IMR-90 (cell line): ENCODE measurements around the gene MMP25. TPM values are rescaled to one million over a fixed set of nuclear protein-coding genes. Genes with fewer than 3 reads are reported as not detected.

Source experiments
- ATAC-seq: fragments of 200-7000 bp; cut with Tn5 transposase; 2 replicates; pipeline ENCODE4 v1.9.1; 2020; ENCODE audit warnings: low read depth, mild to moderate bottlenecking, moderate library complexity
- BruUV-seq: library from RNA; stranded (reverse); fragments of 400-500 nt; replicated peaks from 2 replicates; lab custom pipeline; 2021; lab: Mats Ljungman, UMichigan
- CTCF ChIA-PET: fragments of 300-600 bp; formaldehyde crosslinking; extraction: SDS; loops from one replicate; lab custom pipeline; 2021; ENCODE audit warnings: antibody characterized with exemption; lab: Yijun Ruan, JAX
- POLR2A ChIA-PET: fragments of 300-600 bp; sonication (Branson Sonifier 250); formaldehyde crosslinking; loops from one replicate; lab custom pipeline; 2022; ENCODE audit warnings: antibody characterized with exemption; ENCODE audit not compliant: unreplicated experiment; lab: Charles Lee
- DNase-seq: peaks from one replicate; pipeline ENCODE4 v3.0.0; 2013
- H2AFZ ChIP-seq: replicated peaks from 2 replicates; pipeline ENCODE3; 2013; ENCODE audit warnings: low read length, mild to moderate bottlenecking; ENCODE audit not compliant: poor library complexity
- H2AK5ac ChIP-seq: 2 replicates; pipeline ENCODE4 v1.6.1; 2013; ENCODE audit warnings: low read depth, low read length, inconsistent platforms
- H2AK9ac ChIP-seq: replicated peaks from 2 replicates; pipeline ENCODE3; 2013; ENCODE audit warnings: mild to moderate bottlenecking, low read depth, low read length, moderate library complexity; ENCODE audit not compliant: poor library complexity
- H2BK120ac ChIP-seq: 2 replicates; pipeline ENCODE4 v1.6.1; 2013; ENCODE audit warnings: low read depth, low read length, inconsistent platforms
- H2BK15ac ChIP-seq: 3 replicates; pipeline ENCODE4 v1.6.1; 2013; ENCODE audit warnings: low read depth, low read length, inconsistent platforms
- H2BK20ac ChIP-seq: 2 replicates; pipeline ENCODE4 v1.6.1; 2013; ENCODE audit warnings: low read depth, mild to moderate bottlenecking, inconsistent platforms, low read length, moderate library complexity
- H2BK5ac ChIP-seq: 2 replicates; pipeline ENCODE4 v1.6.1; 2013; ENCODE audit warnings: mild to moderate bottlenecking, low read depth, low read length, inconsistent platforms; ENCODE audit not compliant: poor library complexity, severe bottlenecking
- H3K14ac ChIP-seq: replicated peaks from 2 replicates; pipeline ENCODE4 v1.6.1; 2013; ENCODE audit warnings: low read depth, low read length, inconsistent platforms
- H3K18ac ChIP-seq: 2 replicates; pipeline ENCODE4 v1.6.1; 2013; ENCODE audit warnings: low read depth, low read length, control low read depth
- H3K23ac ChIP-seq: 2 replicates; pipeline ENCODE4 v1.6.1; 2013; ENCODE audit warnings: low read depth, low read length, inconsistent platforms
- H3K27ac ChIP-seq: 2 replicates; pipeline ENCODE4 v1.5.1; 2013; ENCODE audit warnings: mild to moderate bottlenecking, control low read depth, low read length; ENCODE audit not compliant: insufficient read depth
- H3K27me3 ChIP-seq: 2 replicates; pipeline ENCODE4 v1.6.1; 2013; ENCODE audit warnings: low read length; ENCODE audit not compliant: control insufficient read depth, insufficient read depth
- H3K36me3 ChIP-seq: 2 replicates; pipeline ENCODE4 v1.6.1; 2013; ENCODE audit warnings: low read length, mixed read lengths; ENCODE audit not compliant: control insufficient read depth, insufficient read depth
- H3K4ac ChIP-seq: 2 replicates; pipeline ENCODE4 v1.6.1; 2013; ENCODE audit warnings: low read depth, low read length, inconsistent platforms
- H3K4me1 ChIP-seq: 2 replicates; pipeline ENCODE4 v1.6.1; 2013; ENCODE audit warnings: low read length, mixed read lengths; ENCODE audit not compliant: control insufficient read depth, insufficient read depth
- H3K4me2 ChIP-seq: 2 replicates; pipeline ENCODE4 v1.6.1; 2013; ENCODE audit warnings: low read depth, mild to moderate bottlenecking, control low read depth, low read length, moderate library complexity
- H3K4me3 ChIP-seq: 2 replicates; pipeline ENCODE4 v1.5.1; 2013; ENCODE audit warnings: low read depth, mild to moderate bottlenecking, control low read depth, low read length, moderate library complexity; ENCODE audit not compliant: insufficient read depth
- H3K56ac ChIP-seq: 2 replicates; pipeline ENCODE4 v1.6.1; 2013; ENCODE audit warnings: low read length, inconsistent platforms; ENCODE audit not compliant: insufficient read depth; ENCODE audit errors: extremely low read depth
- H3K79me1 ChIP-seq, 2 experiments: 2 replicates each; pipeline ENCODE4 v1.6.1; 2013; ENCODE audit warnings: low read length in 2 of 2, inconsistent platforms in 1 of 2, low read depth in 1 of 2
- H3K9ac ChIP-seq: 2 replicates; pipeline ENCODE4 v1.6.1; 2013; ENCODE audit warnings: low read depth, low read length, control low read depth
- H3K9me1 ChIP-seq: 2 replicates; pipeline ENCODE4 v1.6.1; 2013; ENCODE audit warnings: low read length, inconsistent platforms; ENCODE audit not compliant: insufficient read depth
- H3K9me3 ChIP-seq: 2 replicates; pipeline ENCODE4 v1.6.1; 2013; ENCODE audit warnings: low read length; ENCODE audit not compliant: control insufficient read depth, insufficient read depth
- H4K20me1 ChIP-seq: 2 replicates; pipeline ENCODE4 v1.6.1; 2013; ENCODE audit warnings: low read length, inconsistent platforms; ENCODE audit not compliant: insufficient read depth
- H4K5ac ChIP-seq: 2 replicates; pipeline ENCODE4 v1.6.1; 2013; ENCODE audit warnings: mild to moderate bottlenecking, low read depth, low read length, control low read depth
- H4K8ac ChIP-seq, 2 experiments: 2 replicates each; pipeline ENCODE4 v1.6.1; 2013; ENCODE audit warnings: low read depth in 2 of 2, low read length in 2 of 2, control low read depth in 1 of 2, inconsistent platforms in 1 of 2
- H4K91ac ChIP-seq: 2 replicates; pipeline ENCODE4 v1.6.1; 2013; ENCODE audit warnings: low read depth, low read length, inconsistent platforms; ENCODE audit not compliant: insufficient read depth
- CHD1 ChIP-seq: IDR thresholded peaks from 2 replicates; pipeline ENCODE4 v1.6.1; 2012; ENCODE audit warnings: low read depth, low read length, improper control_type of control experiment
- MAFK ChIP-seq: IDR thresholded peaks from 2 replicates; pipeline ENCODE4 v1.6.1; 2012; ENCODE audit warnings: low read depth, low read length, improper control_type of control experiment
- MAZ ChIP-seq: IDR thresholded peaks from 2 replicates; pipeline ENCODE4 v1.6.1; 2012; ENCODE audit warnings: low read depth, mild to moderate bottlenecking, low read length, improper control_type of control experiment, moderate library complexity, borderline replicate concordance
- MXI1 ChIP-seq: IDR thresholded peaks from 2 replicates; pipeline ENCODE4 v1.6.1; 2012; ENCODE audit warnings: low read depth, mild to moderate bottlenecking, low read length, moderate library complexity, borderline replicate concordance
- NFE2L2 ChIP-seq: fragments of 150-350 bp; IDR thresholded peaks from 2 replicates; pipeline ENCODE4 v1.6.1; 2016; ENCODE audit warnings: low read depth, mild to moderate bottlenecking, low read length
- POLR2A ChIP-seq: IDR thresholded peaks from 2 replicates; pipeline ENCODE4 v1.6.1; 2012; ENCODE audit warnings: mild to moderate bottlenecking, low read depth, low read length
- RAD21 ChIP-seq: IDR thresholded peaks from 2 replicates; pipeline ENCODE4 v1.6.1; 2012; ENCODE audit warnings: low read length, improper control_type of control experiment
- RCOR1 ChIP-seq: IDR thresholded peaks from 2 replicates; pipeline ENCODE4 v1.6.1; 2012; ENCODE audit warnings: mild to moderate bottlenecking, low read length, improper control_type of control experiment; ENCODE audit not compliant: insufficient replicate concordance
- RFX5 ChIP-seq: IDR thresholded peaks from 2 replicates; pipeline ENCODE4 v1.8.0; 2012; ENCODE audit warnings: low read depth, mild to moderate bottlenecking, low read length, moderate library complexity
- SMC3 ChIP-seq: fragments of 150-350 bp; IDR thresholded peaks from 2 replicates; pipeline ENCODE4 v1.6.1; 2016; ENCODE audit warnings: low read depth, mild to moderate bottlenecking, antibody characterized with exemption, low read length, moderate library complexity
- WGBS, 2 experiments: methylation state at CpG; one replicate each; pipeline versions ENCODE4 v1.1.5 to v1.1.7; 2013; ENCODE audit warnings: missing lambda C conversion rate in 2 of 2; ENCODE audit not compliant: insufficient read length in 1 of 2; ENCODE audit errors: extremely low coverage in 2 of 2; 5-methylcytosine and 5-hydroxymethylcytosine counted together
- dilution Hi-C: fragments of 300-500 bp; cut with HindIII; formaldehyde crosslinking; loops from one replicate; pipeline ENCODE4 v1.14.3; 2018; ENCODE audit warnings: low sequenced_read_pairs; ENCODE audit not compliant: unreplicated experiment
- in situ Hi-C: fragments of 300-500 bp; cut with MboI; formaldehyde crosslinking; loops from 3 replicates; pipeline ENCODE4 v1.14.3; 2019; ENCODE audit warnings: low sequenced_read_pairs, inconsistent platforms, mixed read lengths
- intact Hi-C: fragments of 100-400 bp; cut with micrococcal nuclease; formaldehyde crosslinking; loops from 2 replicates; pipeline ENCODE4 v1.10.0; 2022
- polyA plus RNA-seq, 3 experiments: library from polyadenylated mRNA; depleted of rRNA; stranded (reverse); fragments of >200 nt; gene quantifications; 2 replicates each; pipeline ENCODE4 v1.2.3, GENCODE V29; 2012; ENCODE audit warnings: low replicate concordance in 1 of 3
- total RNA-seq: library from RNA; depleted of rRNA; stranded (reverse); fragments of >200 nt; gene quantifications from 2 replicates; pipeline ENCODE4 v1.2.3, GENCODE V29; 2012
- TF ChIP-seq, protein P1 (sequence below): conservative IDR thresholded peaks from 2 replicates; pipeline ENCODE4 v1.5.1; 2012; ENCODE audit warnings: mild to moderate bottlenecking, low read depth, low read length, improper control_type of control experiment

Gene MMP25
- total and polyA plus RNA-seq, 2 of the 4 experiments (the other 2 are of a cell fraction) = 0.07 TPM; not detected in 1

DNA sequence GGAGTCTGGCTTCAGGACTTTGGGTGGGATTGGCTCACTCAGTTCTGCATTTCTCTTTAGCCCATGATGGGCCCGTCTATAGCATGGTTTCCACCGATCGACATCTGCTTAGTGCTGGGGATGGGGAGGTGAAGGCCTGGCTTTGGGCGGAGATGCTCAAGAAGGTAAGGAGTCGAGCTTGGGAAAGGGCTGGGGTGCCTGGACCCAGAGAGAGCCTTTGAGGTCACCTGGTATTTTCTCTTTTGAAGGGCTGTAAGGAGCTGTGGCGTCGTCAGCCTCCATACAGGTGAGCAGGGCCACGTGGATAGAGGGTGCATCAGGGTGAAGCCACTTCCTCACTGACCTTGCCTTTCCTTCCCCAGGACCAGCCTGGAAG, 20.4 kb upstream of the MMP25 start:
- intact Hi-C loops (no loop called here), in situ Hi-C loops (no loop called here), dilution Hi-C loops (no loop called here)
- WGBS, 2 experiments = no CpG with 5 or more reads among the region's 8 CpGs
- DNase-seq = no peak
- Histone ChIP-seq H3K9me3 (no peaks in the 10 kb centered on the region), H3K4me2 (no peak overlapping the region), H3K4me3 (no peak overlapping the region), H4K5ac (no peak overlapping the region), H2BK15ac (no peak overlapping the region), H3K27ac (no peak overlapping the region), H2AK9ac (no peak overlapping the region), H2BK5ac (no peak overlapping the region), H3K9ac (no peak overlapping the region), H2AK5ac (no peak overlapping the region), H2BK20ac (no peak overlapping the region), H3K27me3 (peaks cover 13% of the 10 kb centered on the region; the same call in 1 of the 2 replicates), H4K8ac (no peak overlapping the region), H3K4me1 (peaks cover 9% of the 10 kb centered on the region), H3K14ac (no peak overlapping the region), H2BK120ac (no peak overlapping the region), H2AFZ (no peak overlapping the region), H3K56ac (no peak overlapping the region), H4K91ac (no peak overlapping the region), H3K4ac (no peak overlapping the region), H3K79me1 (peaks cover 0 to 19% of the 10 kb centered on the region in 2 experiments; a peak in 2 of 4 replicates), H4K20me1 (peaks cover 32% of the 10 kb centered on the region), H3K9me1 (no peaks in the 10 kb centered on the region), H3K23ac (no peak overlapping the region), H3K18ac (no peak overlapping the region), H3K36me3 (peaks cover 22% of the 10 kb centered on the region)
- no peak for ATAC-seq
- POLR2A ChIA-PET = no interaction called here
- CTCF ChIA-PET = interaction anchor here (0.8 kb wide), 1 partner anchor 22 kb away, joined by 5 read pairs; no protein-coding TSS in a partner anchor
- BruUV-seq = no TSS peak
- TF ChIP-seq MAZ (no peak), MXI1 (no peak), POLR2A (no peak), MAFK (no peak), NFE2L2 (no peak), RFX5 (no peak), CHD1 (no peak), RCOR1 (no peak), SMC3 (no peak), RAD21 (no peak)
- TF ChIP-seq, protein P1, sequence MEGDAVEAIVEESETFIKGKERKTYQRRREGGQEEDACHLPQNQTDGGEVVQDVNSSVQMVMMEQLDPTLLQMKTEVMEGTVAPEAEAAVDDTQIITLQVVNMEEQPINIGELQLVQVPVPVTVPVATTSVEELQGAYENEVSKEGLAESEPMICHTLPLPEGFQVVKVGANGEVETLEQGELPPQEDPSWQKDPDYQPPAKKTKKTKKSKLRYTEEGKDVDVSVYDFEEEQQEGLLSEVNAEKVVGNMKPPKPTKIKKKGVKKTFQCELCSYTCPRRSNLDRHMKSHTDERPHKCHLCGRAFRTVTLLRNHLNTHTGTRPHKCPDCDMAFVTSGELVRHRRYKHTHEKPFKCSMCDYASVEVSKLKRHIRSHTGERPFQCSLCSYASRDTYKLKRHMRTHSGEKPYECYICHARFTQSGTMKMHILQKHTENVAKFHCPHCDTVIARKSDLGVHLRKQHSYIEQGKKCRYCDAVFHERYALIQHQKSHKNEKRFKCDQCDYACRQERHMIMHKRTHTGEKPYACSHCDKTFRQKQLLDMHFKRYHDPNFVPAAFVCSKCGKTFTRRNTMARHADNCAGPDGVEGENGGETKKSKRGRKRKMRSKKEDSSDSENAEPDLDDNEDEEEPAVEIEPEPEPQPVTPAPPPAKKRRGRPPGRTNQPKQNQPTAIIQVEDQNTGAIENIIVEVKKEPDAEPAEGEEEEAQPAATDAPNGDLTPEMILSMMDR = no peak
